Small intestine (tissue), 7 donors: Measurements from ENCODE around the gene ALDH1B1. TPM values are rescaled to one million over a fixed set of nuclear protein-coding genes. Genes with fewer than 3 reads are reported as not detected.

Source experiments
- DNase-seq, 2 donors: peaks; one replicate each; pipeline versions ENCODE4 v3.0.0 to v3.0.0-alpha.2; 2013
- FAIRE-seq: peaks from 2 replicates; lab custom pipeline; 2012; peaks lifted over from hg19 to GRCh38; lab: Jason Lieb, UNC
- H3K27ac ChIP-seq, 3 donors: one replicate each; pipeline ENCODE4 v1.5.1; 2013; ENCODE audit warnings: low read length in 2 of 3, mild to moderate bottlenecking in 2 of 3, control low read depth in 1 of 3, inconsistent platforms in 1 of 3, low read depth in 1 of 3, moderate library complexity in 1 of 3
- H3K27me3 ChIP-seq, 3 donors: one replicate each; pipeline ENCODE4 v1.6.1; 2013; ENCODE audit warnings: low read length in 3 of 3, inconsistent platforms in 1 of 3; ENCODE audit not compliant: control insufficient read depth in 3 of 3, insufficient read depth in 3 of 3
- H3K36me3 ChIP-seq, 3 donors: one replicate each; pipeline ENCODE4 v1.6.1; 2013; ENCODE audit warnings: low read length in 3 of 3, inconsistent platforms in 1 of 3, low read depth in 1 of 3, mild to moderate bottlenecking in 1 of 3, moderate library complexity in 1 of 3; ENCODE audit not compliant: control insufficient read depth in 3 of 3, insufficient read depth in 2 of 3
- H3K4me1 ChIP-seq, 3 donors: one replicate each; pipeline ENCODE4 v1.6.1; 2013; ENCODE audit warnings: low read length in 2 of 3, inconsistent platforms in 1 of 3, low read depth in 1 of 3, mild to moderate bottlenecking in 1 of 3, moderate library complexity in 1 of 3; ENCODE audit not compliant: control insufficient read depth in 3 of 3, insufficient read depth in 2 of 3
- H3K4me3 ChIP-seq, 3 donors: one replicate each; pipeline ENCODE4 v1.5.1; 2013; ENCODE audit warnings: low read length in 3 of 3, control low read depth in 1 of 3, inconsistent platforms in 1 of 3, low read depth in 1 of 3, mild to moderate bottlenecking in 1 of 3, moderate library complexity in 1 of 3
- H3K9me3 ChIP-seq, 2 donors: one replicate each; pipeline ENCODE4 v1.6.1; 2013; ENCODE audit warnings: low read depth in 1 of 2, low read length in 1 of 2; ENCODE audit not compliant: control insufficient read depth in 2 of 2, insufficient read depth in 1 of 2
- WGBS, 3 donors: extraction: QIAGEN DNeasy Blood & Tissue Kit; methylation state at CpG; one replicate each; pipeline ENCODE4 v1.1.7; 2013; 5-methylcytosine and 5-hydroxymethylcytosine counted together
- polyA plus RNA-seq, 4 donors: library from polyadenylated mRNA; stranded (reverse) in 3 of 4; unstranded in 1 of 4; fragments of 200-250 nt in 3 of 4; fragments of 120-200 nt in 1 of 4; gene quantifications; one replicate each; pipeline versions ENCODE4 v1.2.1 to v1.2.3, GENCODE V29; 2013
- donor health status: healthy with polysubstance abuse.
- donor health status: control.
- donor health status: control.
- donor health status: Bipolar disorder and iron deficiency.
- donor health status: healthy.

ALDH1B1 gene
- polyA plus RNA-seq, 4 donors: 4.2 to 153 (median 33.8) TPM

DNA sequence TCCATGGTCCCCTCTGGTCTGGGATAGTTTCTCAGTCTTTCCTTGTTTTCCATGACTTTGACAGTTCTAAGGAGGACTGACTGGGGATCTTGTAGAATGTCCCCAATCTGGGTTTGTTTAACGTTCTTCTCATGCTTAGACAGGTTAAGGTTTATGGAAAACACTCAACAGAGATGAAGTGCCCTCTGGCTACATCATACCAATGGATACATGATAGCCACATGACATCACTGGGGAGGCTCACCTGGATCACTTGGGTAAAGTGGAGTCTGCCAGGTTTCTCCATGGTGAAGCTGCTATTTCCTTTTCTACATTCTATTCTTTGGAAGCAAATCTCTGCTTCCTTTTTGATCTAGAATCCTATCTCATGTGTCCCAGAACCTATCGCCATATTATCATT is 23.8 kb upstream of the ALDH1B1 start:
- no peak for FAIRE-seq
- Histone ChIP-seq H3K4me1 (peaks cover 0 to 6% (median 0%) of the 10 kb centered on the region in 3 donors), H3K27ac (no peak overlapping the region), H3K4me3 (no peak overlapping the region), H3K9me3 (no peaks in the 10 kb centered on the region), H3K36me3 (no peaks in the 10 kb centered on the region), H3K27me3 (no peaks in the 10 kb centered on the region)
- 71 to 76% (median 74%) methylated on average over 2 of the region's 2 CpGs for WGBS, 3 donors
- DNase-seq: no peak

DNA sequence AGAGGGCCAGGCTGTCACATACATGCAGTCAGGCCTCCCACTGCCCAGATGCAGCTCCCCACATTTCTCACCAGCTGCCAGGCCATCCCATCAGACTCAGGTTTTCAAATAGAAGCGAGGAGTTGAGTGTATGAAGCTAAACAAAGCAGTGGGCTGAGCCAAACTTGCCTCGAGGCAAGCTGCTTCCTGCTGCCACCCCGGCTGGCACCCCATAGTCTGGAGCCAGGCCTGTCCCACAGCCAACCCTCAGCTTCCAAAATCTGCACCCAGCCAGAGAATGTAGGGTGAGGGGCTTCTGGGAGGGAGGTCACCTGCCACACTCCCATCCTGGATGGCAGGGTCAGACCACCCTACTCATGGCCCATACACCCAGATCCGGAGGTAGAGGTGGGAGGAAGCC is 22.3 kb upstream of the ALDH1B1 start:
- DNase-seq (no peak), FAIRE-seq (no peak)
- no peak overlapping the region for H3K4me3 ChIP-seq
- H3K4me1 ChIP-seq: peaks cover 0 to 17% (median 0%) of the 10 kb centered on the region in 3 donors
- no peaks in the 10 kb centered on the region for H3K9me3 ChIP-seq
- WGBS, 3 donors: 58 to 75% (median 74%) methylated on average over 4 of the region's 4 CpGs
- H3K27me3 ChIP-seq: no peaks in the 10 kb centered on the region
- H3K36me3 ChIP-seq: no peaks in the 10 kb centered on the region
- no peak overlapping the region for H3K27ac ChIP-seq

DNA sequence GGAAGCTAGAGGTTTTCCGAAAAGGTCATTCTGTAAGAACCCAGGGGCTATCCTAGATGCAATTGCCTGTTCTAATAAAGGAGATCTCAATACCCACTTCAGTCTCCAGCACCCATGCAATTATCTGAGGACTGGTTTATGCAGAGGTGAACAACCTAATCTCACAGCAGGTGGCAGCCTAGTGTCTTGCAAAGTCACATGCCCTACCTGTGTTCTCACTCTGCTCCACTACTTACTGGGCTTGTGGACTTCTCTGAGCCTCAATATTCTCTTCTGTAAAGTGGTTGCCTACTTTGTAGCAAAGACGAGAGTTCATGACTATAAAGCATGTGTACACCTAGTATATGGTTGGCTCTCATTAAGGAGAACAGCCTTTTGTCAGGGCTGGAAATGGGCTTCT is 21.0 kb upstream of the ALDH1B1 start:
- Histone ChIP-seq H3K9me3 (no peaks in the 10 kb centered on the region), H3K4me3 (no peak overlapping the region), H3K4me1 (peaks cover 0 to 26% (median 0%) of the 10 kb centered on the region in 3 donors), H3K27ac (no peak overlapping the region), H3K36me3 (no peaks in the 10 kb centered on the region), H3K27me3 (no peaks in the 10 kb centered on the region)
- 56 to 80% (median 56%) methylated on average over 2 of the region's 2 CpGs for WGBS, 3 donors
- peak; percentile 62 to 76 for DNase-seq
- no peak for FAIRE-seq

DNA sequence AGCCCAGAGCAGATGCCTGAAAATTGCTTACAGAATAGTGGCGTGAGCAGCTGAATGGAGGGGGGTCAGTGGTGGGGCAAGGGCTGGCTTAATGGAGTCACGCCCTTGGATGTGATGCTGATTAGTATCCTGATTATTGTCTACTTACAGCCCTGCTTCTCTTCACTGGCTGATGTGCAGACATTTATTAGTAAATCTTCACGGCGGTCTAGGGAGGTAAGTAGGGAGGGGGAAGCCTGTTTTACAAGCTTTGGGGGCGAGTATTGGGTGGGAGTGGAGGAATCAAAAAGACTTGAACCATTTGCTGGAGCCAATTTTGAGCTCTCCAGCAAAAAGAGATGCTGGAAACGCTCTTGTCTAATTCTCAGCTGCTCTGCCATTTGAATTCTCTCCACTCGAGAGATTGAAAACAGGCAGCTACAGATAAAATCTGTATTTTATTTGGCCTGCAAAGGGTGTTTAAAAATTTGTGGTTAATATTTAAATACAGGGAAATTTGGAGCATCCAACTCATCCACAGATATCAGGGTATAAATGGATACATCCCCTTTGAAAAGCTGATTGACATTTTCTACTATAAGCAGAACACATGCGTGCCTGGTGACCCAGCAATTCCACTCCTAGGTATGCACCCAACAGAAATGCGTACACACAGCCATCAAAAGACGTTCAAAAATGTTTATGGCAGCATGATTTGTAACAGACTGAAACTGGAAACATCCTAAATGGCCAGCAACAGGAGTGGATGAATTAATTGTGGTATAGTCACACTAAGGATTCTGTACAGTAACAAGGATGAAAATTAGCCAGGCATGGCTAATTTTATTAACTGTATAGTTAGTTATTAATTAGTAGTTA is 19.5 kb upstream of the ALDH1B1 start:
- DNase-seq (no peak), FAIRE-seq (no peak)
- Histone ChIP-seq H3K27me3 (no peaks in the 10 kb centered on the region), H3K9me3 (no peaks in the 10 kb centered on the region), H3K4me3 (no peak overlapping the region), H3K36me3 (no peaks in the 10 kb centered on the region), H3K27ac (peak overlapping the region in 1 of 3 donors; percentile 11), H3K4me1 (peaks cover 0 to 34% (median 0%) of the 10 kb centered on the region in 3 donors)
- WGBS, 3 donors: 69 to 71% (median 69%) methylated on average over 10 of the region's 10 CpGs

DNA sequence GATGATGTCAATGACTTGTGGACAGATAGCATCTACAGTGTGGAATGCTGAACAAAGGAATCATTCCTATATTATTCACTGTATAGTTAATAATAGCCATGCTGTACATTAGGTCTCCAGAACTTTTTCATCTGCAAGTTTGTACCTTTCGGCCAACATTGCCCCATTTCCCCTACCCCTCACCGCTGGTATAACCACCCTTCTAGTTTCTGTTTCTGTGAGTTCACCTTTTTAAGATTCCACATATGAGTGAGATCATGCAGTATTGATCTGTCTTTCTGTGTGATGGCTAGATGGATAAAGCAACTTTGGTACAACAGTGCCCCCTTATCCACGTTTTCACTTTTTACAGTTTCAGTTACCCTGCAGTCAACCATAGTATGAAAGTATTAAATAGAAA is 18.8 kb upstream of the ALDH1B1 start:
- H3K4me3 ChIP-seq: no peak overlapping the region
- H3K36me3 ChIP-seq: no peaks in the 10 kb centered on the region
- no peak overlapping the region for H3K27ac ChIP-seq
- whole genome bisulfite sequencing, 3 donors: 66 to 77% (median 73%) methylated on average over 3 of the region's 3 CpGs
- DNase-seq: no peak
- no peaks in the 10 kb centered on the region for H3K27me3 ChIP-seq
- peaks cover 0 to 34% (median 0%) of the 10 kb centered on the region in 3 donors for H3K4me1 ChIP-seq
- H3K9me3 ChIP-seq: no peaks in the 10 kb centered on the region
- FAIRE-seq: no peak

DNA sequence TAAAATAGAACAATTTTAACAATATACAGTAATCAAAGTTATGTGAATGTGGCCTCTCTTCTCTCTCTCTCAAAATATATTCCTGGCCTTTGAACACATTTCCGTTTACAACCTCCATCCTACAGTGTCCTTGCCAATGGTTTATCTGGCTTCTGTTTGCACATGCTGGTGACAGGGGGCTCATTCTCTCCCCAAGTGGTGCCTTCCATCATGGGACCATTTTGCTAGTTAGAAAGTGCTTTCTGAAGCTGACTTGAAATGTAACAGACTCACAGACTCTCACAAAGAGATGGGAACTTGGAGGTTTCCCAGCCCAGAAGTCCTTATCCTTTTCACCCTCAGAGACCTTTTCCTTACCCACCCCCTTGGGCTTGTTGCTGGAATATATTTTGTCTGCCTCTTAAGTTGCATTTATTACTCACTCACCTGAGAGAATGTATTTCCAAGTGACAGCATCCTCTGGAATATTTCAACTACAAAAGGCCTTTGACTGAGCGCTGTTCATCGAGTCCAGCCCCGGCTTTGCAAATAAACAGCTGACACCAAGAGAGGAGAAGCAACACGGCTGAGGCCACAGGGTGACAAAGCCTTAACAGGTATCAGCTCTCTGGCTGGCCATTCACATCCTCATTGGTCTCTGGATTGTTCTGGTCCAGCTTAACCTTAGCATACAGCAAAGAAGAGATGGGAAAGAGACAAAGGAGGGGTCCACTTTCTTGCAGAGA is 17.5 kb upstream of the ALDH1B1 start:
- no peak for FAIRE-seq
- Histone ChIP-seq H3K9me3 (no peaks in the 10 kb centered on the region), H3K27ac (peak overlapping the region in 1 of 3 donors; percentile 52), H3K27me3 (no peaks in the 10 kb centered on the region), H3K4me3 (no peak overlapping the region), H3K4me1 (peaks cover 0 to 44% (median 0%) of the 10 kb centered on the region in 3 donors), H3K36me3 (no peaks in the 10 kb centered on the region)
- 42 to 67% (median 43%) methylated on average over 5 of the region's 5 CpGs for WGBS, 3 donors
- DNase-seq: peak in 1 of 2 donors; percentile 47

DNA sequence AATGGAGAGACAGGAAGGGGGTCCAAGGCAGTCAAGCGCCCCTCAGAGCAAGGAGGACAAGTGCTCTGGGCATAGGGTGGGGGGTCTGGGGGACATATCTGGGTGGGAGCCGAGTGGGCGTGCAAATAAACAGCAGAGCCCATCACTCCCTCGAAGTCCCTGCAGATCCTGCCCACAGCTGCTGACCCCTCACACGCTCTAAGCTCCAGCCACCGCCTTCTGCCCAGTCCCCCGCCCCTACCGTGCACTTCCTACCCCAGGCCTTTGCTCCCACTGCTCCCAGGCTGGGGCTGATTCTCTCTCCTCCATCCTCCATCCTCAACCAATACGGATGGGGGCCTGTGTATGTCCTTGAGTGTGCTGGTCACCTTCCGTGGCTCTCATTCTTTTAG is 16.9 kb upstream of the ALDH1B1 start:
- no peaks in the 10 kb centered on the region for H3K27me3 ChIP-seq
- FAIRE-seq (no peak), DNase-seq (no peak)
- H3K4me1 ChIP-seq: peaks cover 0 to 50% (median 0%) of the 10 kb centered on the region in 3 donors
- WGBS, 3 donors: 73 to 78% (median 78%) methylated on average over 10 of the region's 10 CpGs
- no peaks in the 10 kb centered on the region for H3K36me3 ChIP-seq
- peak overlapping the region in 1 of 3 donors; percentile 52 for H3K27ac ChIP-seq
- H3K9me3 ChIP-seq: no peaks in the 10 kb centered on the region
- H3K4me3 ChIP-seq: no peak overlapping the region

DNA sequence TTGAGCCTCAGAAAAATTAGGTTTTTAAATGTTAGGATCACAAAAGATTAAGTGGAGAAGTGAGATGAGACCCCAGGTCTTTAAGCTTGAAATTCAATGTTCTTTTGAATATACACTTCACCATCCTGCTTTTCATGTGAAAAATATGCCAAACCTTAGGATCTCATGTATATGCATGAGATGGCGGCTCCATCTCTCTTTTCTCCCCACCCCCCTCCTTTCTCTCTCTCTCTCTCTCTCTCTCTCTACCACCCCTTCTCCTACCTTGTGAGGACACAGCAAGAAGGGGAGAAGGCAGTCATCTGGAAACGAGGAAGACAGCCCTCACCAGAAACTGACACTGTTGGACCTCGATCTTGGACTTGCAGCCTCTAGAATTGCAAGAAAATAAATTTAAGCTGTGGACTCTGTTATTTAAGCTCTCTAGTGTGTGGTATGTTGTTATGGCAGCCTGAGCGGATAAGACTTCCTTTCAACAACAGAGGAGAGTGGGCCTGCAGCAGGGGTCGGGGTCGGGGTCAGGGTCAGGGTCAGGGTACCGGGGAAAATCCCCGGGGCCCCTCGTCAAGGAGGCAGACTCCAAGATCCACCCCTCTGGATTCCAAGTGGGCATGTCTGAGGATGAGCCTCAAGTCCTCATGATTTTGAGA is 16.4 kb upstream of the ALDH1B1 start:
- Histone ChIP-seq H3K9me3 (no peaks in the 10 kb centered on the region), H3K27me3 (no peaks in the 10 kb centered on the region), H3K27ac (peak overlapping the region in 1 of 3 donors; percentile 12), H3K4me3 (no peak overlapping the region), H3K36me3 (no peaks in the 10 kb centered on the region), H3K4me1 (peaks cover 0 to 54% (median 0%) of the 10 kb centered on the region in 3 donors)
- FAIRE-seq (no peak), DNase-seq (no peak)
- WGBS, 3 donors: 60 to 73% (median 72%) methylated on average over 9 of the region's 9 CpGs
